ENCODE data around the gene WDR81.

- TF ChIP-seq, protein P1, sequence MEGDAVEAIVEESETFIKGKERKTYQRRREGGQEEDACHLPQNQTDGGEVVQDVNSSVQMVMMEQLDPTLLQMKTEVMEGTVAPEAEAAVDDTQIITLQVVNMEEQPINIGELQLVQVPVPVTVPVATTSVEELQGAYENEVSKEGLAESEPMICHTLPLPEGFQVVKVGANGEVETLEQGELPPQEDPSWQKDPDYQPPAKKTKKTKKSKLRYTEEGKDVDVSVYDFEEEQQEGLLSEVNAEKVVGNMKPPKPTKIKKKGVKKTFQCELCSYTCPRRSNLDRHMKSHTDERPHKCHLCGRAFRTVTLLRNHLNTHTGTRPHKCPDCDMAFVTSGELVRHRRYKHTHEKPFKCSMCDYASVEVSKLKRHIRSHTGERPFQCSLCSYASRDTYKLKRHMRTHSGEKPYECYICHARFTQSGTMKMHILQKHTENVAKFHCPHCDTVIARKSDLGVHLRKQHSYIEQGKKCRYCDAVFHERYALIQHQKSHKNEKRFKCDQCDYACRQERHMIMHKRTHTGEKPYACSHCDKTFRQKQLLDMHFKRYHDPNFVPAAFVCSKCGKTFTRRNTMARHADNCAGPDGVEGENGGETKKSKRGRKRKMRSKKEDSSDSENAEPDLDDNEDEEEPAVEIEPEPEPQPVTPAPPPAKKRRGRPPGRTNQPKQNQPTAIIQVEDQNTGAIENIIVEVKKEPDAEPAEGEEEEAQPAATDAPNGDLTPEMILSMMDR (IDR thresholded peaks at IDR 0.05), result no peak
- TF ChIP-seq POLR2A (IDR thresholded peaks at IDR 0.05), result no peak
Measured at GRCh38 chr17:1785930-1786329, 61.4 kb downstream of the WDR81 start.

Data from adrenal gland (tissue), 5 donors.